Measurements from ENCODE around the gene CHRDL1.

- TF ChIP-seq POLR2A (IDR thresholded peaks at IDR 0.05; ENCODE audit: low read depth, low read length) (no peak), TAF1 (IDR thresholded peaks at IDR 0.05; ENCODE audit: low read depth, low read length) (no peak), POLR2AphosphoS5 (IDR thresholded peaks at IDR 0.05; ENCODE audit: low read depth, low read length) (no peak), POU2F2 (IDR thresholded peaks at IDR 0.05; ENCODE audit: low read depth, low read length) (no peak), SPI1 (IDR thresholded peaks at IDR 0.05; ENCODE audit: low read depth, low read length) (no peak), PAX5 (IDR thresholded peaks at IDR 0.05; ENCODE audit: insufficient read depth, low read length, severe bottlenecking) (no peak)
Measured at GRCh38 chrX:110796407-110796697, 735 bp upstream of the CHRDL1 start.
